Measurements from ENCODE around the gene ZNF423. TPM values are rescaled to one million over a fixed set of nuclear protein-coding genes. Genes with fewer than 3 reads are reported as not detected.

The ZNF423 gene
- polyA plus RNA-seq, 3 donors: 24.8 to 33.2 (median 25.8) TPM

GRCh38 chr16:49478107-49478506 lies 377.8 kb downstream of the ZNF423 start:
- no peak for DNase-seq (ENCODE audit: extremely low read depth in 1 of 11, low read depth in 9 of 11, low spot score in 4 of 11)

GRCh38 chr16:49477250-49477895 lies 378.5 kb downstream of the ZNF423 start:
- DNase-seq (ENCODE audit: extremely low read depth in 1 of 11, low read depth in 9 of 11, low spot score in 4 of 11): no peak

- no peak for DNase-seq (ENCODE audit: extremely low read depth in 1 of 11, low read depth in 9 of 11, low spot score in 4 of 11)
Observed at GRCh38 chr16:49474741-49475140, 381.2 kb downstream of the ZNF423 start.

DNA sequence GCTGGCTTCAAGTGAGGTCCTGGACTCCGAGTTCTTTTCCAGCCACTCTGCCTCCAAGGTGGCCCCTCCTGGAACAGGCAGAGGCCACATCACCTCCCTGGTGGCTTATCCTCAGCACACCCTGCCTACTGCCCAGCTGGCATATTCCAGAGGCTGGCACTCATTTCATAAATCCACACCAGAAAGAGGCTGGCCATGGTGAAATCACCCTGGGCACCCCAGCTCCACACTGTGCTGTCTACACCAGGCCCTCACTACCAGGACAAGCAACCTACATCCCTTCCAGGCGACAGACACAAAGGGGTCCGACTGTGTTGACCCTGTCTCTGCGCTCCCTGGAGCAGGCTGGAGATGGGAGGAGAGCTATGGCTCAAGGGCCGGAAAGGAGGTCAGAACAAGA lies 382.1 kb downstream of the ZNF423 start:
- no peak for DNase-seq (ENCODE audit: extremely low read depth in 1 of 11, low read depth in 9 of 11, low spot score in 4 of 11)

DNA sequence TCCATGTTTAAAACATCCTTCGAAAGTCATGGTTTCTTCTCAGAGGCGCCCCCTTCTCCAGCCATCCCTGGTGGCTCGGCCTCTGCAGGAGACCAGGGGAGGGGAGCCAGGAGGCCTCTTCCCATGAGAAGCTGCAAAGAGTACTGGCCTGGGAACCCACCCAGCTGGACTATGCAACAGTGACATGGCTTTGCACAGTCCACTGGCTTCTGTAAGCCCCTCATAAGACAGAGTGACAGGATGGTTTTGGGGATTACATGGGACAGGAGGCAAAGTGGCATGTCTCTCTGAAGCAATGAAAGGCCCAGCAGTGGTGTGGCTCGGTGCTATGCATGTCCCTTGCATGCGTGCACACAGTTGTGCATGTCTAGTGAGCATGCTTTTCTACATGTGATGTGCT lies 382.8 kb downstream of the ZNF423 start:
- no peak for DNase-seq (ENCODE audit: extremely low read depth in 1 of 11, low read depth in 9 of 11, low spot score in 4 of 11)

GRCh38 chr16:49472598-49472997 lies 383.3 kb downstream of the ZNF423 start:
- DNase-seq (ENCODE audit: extremely low read depth in 1 of 11, low read depth in 9 of 11, low spot score in 4 of 11): no peak

DNA sequence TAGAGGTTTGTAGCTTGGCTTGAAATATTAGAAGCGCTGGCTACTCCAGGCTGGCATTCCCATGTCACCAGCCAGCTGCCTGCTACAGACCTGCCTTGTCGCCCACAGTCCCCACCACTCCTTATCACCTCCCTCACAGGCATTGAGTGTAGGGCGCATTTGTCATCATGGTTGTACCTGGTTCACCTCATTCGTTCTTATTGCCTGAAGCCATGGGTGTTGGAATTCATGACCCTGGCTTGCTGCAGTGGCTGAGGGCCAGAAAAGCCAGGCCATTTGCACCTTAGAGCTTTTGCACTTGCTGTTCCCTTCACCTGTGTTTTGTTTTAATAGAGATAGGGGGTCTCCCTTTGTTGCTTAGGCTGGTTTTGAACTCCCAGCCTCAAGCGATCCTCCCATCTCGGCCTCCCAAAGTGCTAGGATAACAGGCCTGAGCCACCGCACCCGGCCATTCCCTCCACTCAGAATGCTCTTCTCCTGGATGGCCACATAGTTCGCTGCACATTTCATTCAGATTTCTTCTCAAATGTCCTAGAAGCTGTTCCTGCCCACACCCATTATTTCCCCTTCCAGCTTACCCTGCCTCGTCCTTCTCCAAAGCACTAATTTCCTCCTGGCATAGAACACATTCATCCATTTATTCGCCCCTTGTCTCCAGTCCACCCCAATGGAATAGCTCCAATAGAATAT lies 384.7 kb downstream of the ZNF423 start:
- DNase-seq (ENCODE audit: extremely low read depth in 1 of 11, low read depth in 9 of 11, low spot score in 4 of 11): no peak

GRCh38 chr16:49470513-49470991 lies 385.4 kb downstream of the ZNF423 start:
- no peak for DNase-seq (ENCODE audit: extremely low read depth in 1 of 11, low read depth in 9 of 11, low spot score in 4 of 11)

DNA sequence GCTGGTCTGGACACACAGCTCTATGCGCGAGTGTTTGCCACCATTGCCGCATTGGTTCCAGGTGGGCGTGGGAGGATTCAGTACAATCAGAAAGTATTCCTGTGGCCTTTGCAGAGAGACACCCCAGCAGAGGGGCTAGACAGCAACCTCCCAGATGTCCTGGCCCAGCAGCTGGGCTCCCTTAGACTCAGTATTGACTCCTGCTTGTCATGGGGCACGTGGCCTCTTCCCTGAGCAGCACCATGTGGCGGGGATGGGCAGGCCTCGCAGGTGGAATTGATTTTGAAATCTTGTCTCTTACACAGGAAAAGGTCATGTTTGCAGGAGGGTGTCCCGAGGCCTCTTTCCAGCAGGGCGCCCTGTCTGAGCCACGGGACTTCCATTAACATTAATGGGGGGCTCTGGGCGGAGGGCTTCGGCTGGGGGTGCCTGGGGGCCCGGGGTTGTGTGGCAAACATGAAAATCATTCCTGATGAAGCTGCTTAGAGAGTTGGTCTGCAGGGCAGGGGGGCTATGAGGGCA lies 385.9 kb downstream of the ZNF423 start:
- no peak for DNase-seq (ENCODE audit: extremely low read depth in 1 of 11, low read depth in 9 of 11, low spot score in 4 of 11)

- no peak for DNase-seq (ENCODE audit: extremely low read depth in 1 of 11, low read depth in 9 of 11, low spot score in 4 of 11)
Observed at GRCh38 chr16:49469311-49469670, 386.6 kb downstream of the ZNF423 start.

GRCh38 chr16:49468611-49469310 lies 387.2 kb downstream of the ZNF423 start:
- no peak for DNase-seq (ENCODE audit: extremely low read depth in 1 of 11, low read depth in 9 of 11, low spot score in 4 of 11)

GRCh38 chr16:49467540-49468372 lies 388.2 kb downstream of the ZNF423 start:
- DNase-seq (ENCODE audit: extremely low read depth in 1 of 11, low read depth in 9 of 11, low spot score in 4 of 11): no peak

GRCh38 chr16:49466881-49467280 lies 389.0 kb downstream of the ZNF423 start:
- no peak for DNase-seq (ENCODE audit: extremely low read depth in 1 of 11, low read depth in 9 of 11, low spot score in 4 of 11)

DNA sequence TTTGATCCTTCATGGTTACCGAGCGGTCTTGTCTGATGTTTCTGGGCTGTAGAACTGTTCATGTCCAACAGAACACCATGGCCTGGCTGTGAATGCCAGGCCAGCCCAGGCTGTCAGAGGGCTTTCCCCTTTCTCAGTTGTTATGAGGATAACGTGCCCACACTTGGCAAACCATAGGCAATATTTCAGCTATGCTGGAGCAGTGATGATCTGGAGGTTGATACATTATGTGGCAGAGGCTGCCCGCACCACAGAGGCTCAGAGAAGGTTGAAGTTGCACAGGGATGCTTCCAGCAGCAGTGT lies 389.4 kb downstream of the ZNF423 start:
- no peak for DNase-seq (ENCODE audit: extremely low read depth in 1 of 11, low read depth in 9 of 11, low spot score in 4 of 11)

DNA sequence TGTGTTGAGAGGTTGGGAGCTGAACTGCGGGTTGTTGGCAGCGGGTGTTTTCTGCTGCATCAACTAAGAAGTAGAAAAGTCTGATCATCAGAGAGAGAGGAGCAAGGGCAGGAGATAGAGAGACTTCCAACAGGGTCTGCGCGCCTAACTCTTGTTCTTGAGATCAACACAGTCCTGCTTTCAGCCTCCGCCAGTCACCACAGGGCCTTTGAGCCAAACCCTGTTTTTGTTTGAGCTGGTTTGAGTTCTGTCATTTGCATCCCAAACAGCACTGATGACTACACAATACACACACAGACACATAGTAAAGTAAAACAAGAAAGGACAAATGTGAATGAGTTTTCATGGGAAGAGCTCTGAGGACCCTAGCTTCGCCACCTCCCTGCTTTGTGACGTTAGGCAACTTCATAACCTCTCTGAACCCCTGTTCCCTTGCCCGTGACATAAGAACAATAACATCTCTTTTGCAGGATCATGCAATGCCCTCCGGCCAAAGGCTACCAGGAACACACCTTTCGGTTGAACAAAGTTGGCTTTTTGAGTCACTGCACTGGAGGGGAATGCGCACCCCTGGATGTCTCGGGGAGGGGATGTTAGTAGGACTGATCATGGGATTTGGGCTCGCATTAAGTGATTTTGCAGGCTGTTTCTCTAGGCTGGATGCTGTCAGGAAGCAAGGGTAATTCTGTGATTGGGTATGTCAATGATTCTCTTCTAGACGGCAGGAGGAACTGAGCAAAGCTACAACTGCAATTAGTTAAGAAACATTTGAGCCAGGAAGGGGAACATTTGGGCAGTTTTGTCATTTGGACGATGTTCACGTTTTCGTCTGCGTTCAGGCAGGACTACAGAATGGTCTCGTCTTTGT lies 390.0 kb downstream of the ZNF423 start:
- no peak for DNase-seq (ENCODE audit: extremely low read depth in 1 of 11, low read depth in 9 of 11, low spot score in 4 of 11)

DNA sequence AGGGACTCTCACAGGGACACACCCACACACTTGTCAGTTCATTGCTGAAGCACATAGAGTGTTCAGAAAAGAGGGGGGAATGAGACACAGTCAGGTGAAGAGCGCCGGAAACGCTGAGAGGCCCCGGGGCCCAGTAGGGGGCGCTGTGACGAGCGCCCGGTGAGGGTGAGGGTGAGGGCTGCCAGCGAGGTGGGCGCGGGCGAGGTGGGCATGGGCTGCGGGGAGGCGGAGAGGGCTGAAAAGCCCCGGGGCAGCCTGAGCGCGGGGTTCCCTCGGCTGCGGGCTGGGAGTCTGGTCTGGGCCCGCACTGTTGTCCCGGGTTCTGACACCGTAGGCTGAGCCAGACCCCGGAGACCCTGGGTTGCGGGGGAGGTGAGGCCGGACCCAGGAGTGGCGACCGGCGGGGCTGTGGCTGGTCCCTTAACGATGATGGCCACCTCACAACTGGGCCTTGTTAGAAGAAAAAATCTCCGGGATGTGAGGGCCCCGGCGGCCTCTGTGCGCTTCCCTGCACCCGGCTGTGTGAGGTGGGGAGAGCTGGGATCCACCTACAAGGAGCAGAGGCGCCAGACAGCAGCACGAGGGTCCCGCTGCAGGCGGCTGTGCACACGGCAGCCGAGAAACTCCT lies 390.9 kb downstream of the ZNF423 start:
- DNase-seq (ENCODE audit: extremely low read depth in 1 of 11, low read depth in 9 of 11, low spot score in 4 of 11): peak in 1 of 11 donors; percentile 36

GRCh38 chr16:49464093-49464492 lies 391.8 kb downstream of the ZNF423 start:
- DNase-seq (ENCODE audit: extremely low read depth in 1 of 11, low read depth in 9 of 11, low spot score in 4 of 11): no peak

GRCh38 chr16:49463529-49463928 lies 392.4 kb downstream of the ZNF423 start:
- no peak for DNase-seq (ENCODE audit: extremely low read depth in 1 of 11, low read depth in 9 of 11, low spot score in 4 of 11)
